ENCODE measurements around the gene VPS39.

GRCh38 chr15:42118650-42119445 is 89.3 kb downstream of the VPS39 start:
- TF ChIP-seq CTCF (optimal IDR thresholded peaks at IDR 0.05 in 1 of 3, IDR thresholded peaks at IDR 0.05 in 1 of 3, conservative IDR thresholded peaks at IDR 0.05 in 1 of 3; ENCODE audit: extremely low read depth in 1 of 3, insufficient read depth in 2 of 3, low read length in 3 of 3) (no peak), EZH2 (IDR thresholded peaks at IDR 0.05; ENCODE audit: low read length) (no peak)
